ENCODE results near the gene TUT4. TPM values are rescaled to one million over a fixed set of nuclear protein-coding genes. Genes with fewer than 3 reads are reported as not detected.

Gene TUT4
- total RNA-seq, 2 donors from 2014 or later, result 38.2 to 67.2 TPM

GRCh38 chr1:52423055-52423454, 129.8 kb downstream of the TUT4 start:
- DNase-seq (ENCODE audit: low spot score), result no peak
- no peaks in the 10 kb centered on the region for H3K9me3 ChIP-seq
- no peak overlapping the region for H3K4me3 ChIP-seq
- ATAC-seq (ENCODE audit: insufficient number of reproducible peaks, low FRiP score, low read depth), result no peak
- H3K36me3 ChIP-seq, result peaks cover 21% of the 10 kb centered on the region
- TF ChIP-seq, protein P1, sequence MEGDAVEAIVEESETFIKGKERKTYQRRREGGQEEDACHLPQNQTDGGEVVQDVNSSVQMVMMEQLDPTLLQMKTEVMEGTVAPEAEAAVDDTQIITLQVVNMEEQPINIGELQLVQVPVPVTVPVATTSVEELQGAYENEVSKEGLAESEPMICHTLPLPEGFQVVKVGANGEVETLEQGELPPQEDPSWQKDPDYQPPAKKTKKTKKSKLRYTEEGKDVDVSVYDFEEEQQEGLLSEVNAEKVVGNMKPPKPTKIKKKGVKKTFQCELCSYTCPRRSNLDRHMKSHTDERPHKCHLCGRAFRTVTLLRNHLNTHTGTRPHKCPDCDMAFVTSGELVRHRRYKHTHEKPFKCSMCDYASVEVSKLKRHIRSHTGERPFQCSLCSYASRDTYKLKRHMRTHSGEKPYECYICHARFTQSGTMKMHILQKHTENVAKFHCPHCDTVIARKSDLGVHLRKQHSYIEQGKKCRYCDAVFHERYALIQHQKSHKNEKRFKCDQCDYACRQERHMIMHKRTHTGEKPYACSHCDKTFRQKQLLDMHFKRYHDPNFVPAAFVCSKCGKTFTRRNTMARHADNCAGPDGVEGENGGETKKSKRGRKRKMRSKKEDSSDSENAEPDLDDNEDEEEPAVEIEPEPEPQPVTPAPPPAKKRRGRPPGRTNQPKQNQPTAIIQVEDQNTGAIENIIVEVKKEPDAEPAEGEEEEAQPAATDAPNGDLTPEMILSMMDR (IDR thresholded peaks at IDR 0.05), result no peak
- H3K4me1 ChIP-seq (ENCODE audit: control insufficient read depth in 1 of 2, low read depth in 2 of 2), result no peaks in the 10 kb centered on the region
- H3K27ac ChIP-seq, result no peak overlapping the region
- no peaks in the 10 kb centered on the region for H3K27me3 ChIP-seq (replicated peaks; ENCODE audit: insufficient read depth)

DNA sequence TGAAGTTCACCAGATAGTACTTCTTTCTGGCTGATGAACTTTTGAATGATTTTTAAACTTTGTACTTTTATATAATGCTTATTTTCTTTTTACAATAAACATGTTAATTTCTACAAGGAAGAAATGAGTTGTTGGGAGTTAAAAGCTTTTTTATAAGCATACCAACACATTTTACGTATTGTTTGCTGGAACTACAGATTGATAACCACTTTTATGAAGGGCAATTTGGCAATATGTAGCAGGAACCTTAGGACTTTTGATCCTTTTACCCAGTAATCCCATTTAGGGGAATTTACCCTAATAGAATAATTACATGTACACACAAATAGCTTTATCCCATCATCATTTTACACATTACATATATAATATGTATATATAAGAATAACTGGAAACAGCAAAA, 132.2 kb downstream of the TUT4 start:
- Histone ChIP-seq H3K4me3 (no peak overlapping the region), H3K36me3 (peaks cover 42% of the 10 kb centered on the region), H3K27ac (no peak overlapping the region), H3K27me3 (replicated peaks; ENCODE audit: insufficient read depth) (no peaks in the 10 kb centered on the region), H3K4me1 (ENCODE audit: control insufficient read depth in 1 of 2, low read depth in 2 of 2) (no peaks in the 10 kb centered on the region), H3K9me3 (no peaks in the 10 kb centered on the region)
- DNase-seq (ENCODE audit: low spot score) (no peak), ATAC-seq (ENCODE audit: insufficient number of reproducible peaks, low FRiP score, low read depth) (no peak)
- TF ChIP-seq, protein P1 (IDR thresholded peaks at IDR 0.05), result no peak

- TF ChIP-seq, protein P1 (IDR thresholded peaks at IDR 0.05), result no peak
- DNase-seq (ENCODE audit: low spot score) (no peak), ATAC-seq (ENCODE audit: insufficient number of reproducible peaks, low FRiP score, low read depth) (no peak)
- Histone ChIP-seq H3K4me1 (ENCODE audit: control insufficient read depth in 1 of 2, low read depth in 2 of 2) (no peaks in the 10 kb centered on the region), H3K9me3 (no peaks in the 10 kb centered on the region), H3K27ac (no peak overlapping the region), H3K27me3 (replicated peaks; ENCODE audit: insufficient read depth) (no peaks in the 10 kb centered on the region), H3K4me3 (no peak overlapping the region), H3K36me3 (peaks cover 66% of the 10 kb centered on the region)
These were observed 136.1 kb downstream of the TUT4 start for GRCh38 chr1:52416811-52417210.

GRCh38 chr1:52414942-52415341, 137.9 kb downstream of the TUT4 start:
- Histone ChIP-seq H3K27me3 (replicated peaks; ENCODE audit: insufficient read depth) (no peaks in the 10 kb centered on the region), H3K9me3 (no peaks in the 10 kb centered on the region)

DNA sequence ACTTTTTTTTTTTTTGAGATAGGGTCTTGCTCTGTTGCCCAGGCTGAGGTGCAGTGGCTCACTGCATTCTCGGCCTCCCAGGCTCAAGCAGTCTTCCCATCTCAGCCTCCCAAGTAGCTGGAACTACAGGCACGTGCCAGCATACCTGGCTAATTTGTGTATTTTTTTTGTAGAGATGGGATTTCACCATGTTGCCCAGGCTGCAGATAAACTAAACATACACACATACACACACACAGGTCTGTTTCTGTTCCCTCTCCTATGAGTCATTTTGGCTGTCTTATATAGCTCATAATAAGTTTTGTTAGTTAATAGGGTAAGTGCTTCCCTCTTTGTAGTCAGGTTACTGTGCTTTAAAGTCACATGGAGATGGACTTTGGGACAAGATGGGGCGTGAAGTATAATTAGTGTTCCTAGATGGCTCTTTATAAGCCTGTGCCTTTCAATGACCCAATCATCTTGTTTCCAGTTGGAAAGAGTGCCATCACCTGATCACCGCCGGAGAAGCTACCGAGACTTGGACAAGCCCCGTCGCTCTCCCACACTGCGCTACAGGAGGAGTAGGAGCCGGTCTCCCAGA, 139.4 kb downstream of the TUT4 start:
- Histone ChIP-seq H3K4me1 (ENCODE audit: control insufficient read depth in 1 of 2, low read depth in 2 of 2) (no peaks in the 10 kb centered on the region), H3K36me3 (peaks cover 81% of the 10 kb centered on the region), H3K27ac (no peak overlapping the region), H3K9me3 (no peaks in the 10 kb centered on the region), H3K27me3 (replicated peaks; ENCODE audit: insufficient read depth) (no peaks in the 10 kb centered on the region), H3K4me3 (no peak overlapping the region)
- ATAC-seq (ENCODE audit: insufficient number of reproducible peaks, low FRiP score, low read depth) (no peak), DNase-seq (ENCODE audit: low spot score) (no peak)
- TF ChIP-seq, protein P1 (IDR thresholded peaks at IDR 0.05), result no peak

More at GRCh38 chr1:52414942-52415341, 137.9 kb downstream of the TUT4 start:
- TF ChIP-seq, protein P1 (IDR thresholded peaks at IDR 0.05), result no peak
- DNase-seq (ENCODE audit: low spot score) (no peak), ATAC-seq (ENCODE audit: insufficient number of reproducible peaks, low FRiP score, low read depth) (no peak)
- no peak overlapping the region for H3K27ac ChIP-seq
- H3K4me1 ChIP-seq (ENCODE audit: control insufficient read depth in 1 of 2, low read depth in 2 of 2), result no peaks in the 10 kb centered on the region
- H3K36me3 ChIP-seq, result peaks cover 80% of the 10 kb centered on the region
- H3K4me3 ChIP-seq, result no peak overlapping the region
